ENCODE data around the gene TGIF2.

TGIF2 gene

GRCh38 chr20:36574366-36575135 is 1.2 kb downstream of the TGIF2 start:
- TF ChIP-seq JUND (IDR thresholded peaks at IDR 0.05; ENCODE audit: low read depth): no peak
- in situ Hi-C loops (cut with HindIII; ENCODE audit: low pct_unique_long_range_greater_than_20kb, low sequenced_read_pairs): no loop called here
- peak; percentile 73 to 78 for DNase-seq (ENCODE audit: low read depth in 1 of 2, low spot score in 1 of 2)

- TF ChIP-seq JUND (IDR thresholded peaks at IDR 0.05; ENCODE audit: low read depth): no peak
- in situ Hi-C loops (cut with HindIII; ENCODE audit: low pct_unique_long_range_greater_than_20kb, low sequenced_read_pairs): no loop called here
- DNase-seq (ENCODE audit: low read depth in 1 of 2, low spot score in 1 of 2): no peak
These were observed 2.7 kb downstream of the TGIF2 start for GRCh38 chr20:36576081-36576445.

GRCh38 chr20:36578356-36579041 is 5.1 kb downstream of the TGIF2 start:
- DNase-seq (ENCODE audit: low read depth in 1 of 2, low spot score in 1 of 2): no peak
- in situ Hi-C loops (cut with HindIII; ENCODE audit: low pct_unique_long_range_greater_than_20kb, low sequenced_read_pairs): no loop called here
- no peak for TF ChIP-seq JUND (IDR thresholded peaks at IDR 0.05; ENCODE audit: low read depth)

GRCh38 chr20:36579996-36580545 is 6.7 kb downstream of the TGIF2 start:
- in situ Hi-C loops (cut with HindIII; ENCODE audit: low pct_unique_long_range_greater_than_20kb, low sequenced_read_pairs): no loop called here
- TF ChIP-seq JUND (IDR thresholded peaks at IDR 0.05; ENCODE audit: low read depth): no peak
- DNase-seq (ENCODE audit: low read depth in 1 of 2, low spot score in 1 of 2): peak in 1 of 2 experiments; percentile 40

- in situ Hi-C loops (cut with HindIII; ENCODE audit: low pct_unique_long_range_greater_than_20kb, low sequenced_read_pairs): no loop called here
- no peak for TF ChIP-seq JUND (IDR thresholded peaks at IDR 0.05; ENCODE audit: low read depth)
- DNase-seq (ENCODE audit: low read depth in 1 of 2, low spot score in 1 of 2): no peak
These were observed 8.9 kb downstream of the TGIF2 start for GRCh38 chr20:36582322-36582721.

- TF ChIP-seq JUND (IDR thresholded peaks at IDR 0.05; ENCODE audit: low read depth): no peak
- in situ Hi-C loops (cut with HindIII; ENCODE audit: low pct_unique_long_range_greater_than_20kb, low sequenced_read_pairs): no loop called here
- no peak for DNase-seq (ENCODE audit: low read depth in 1 of 2, low spot score in 1 of 2)
These were observed 9.4 kb downstream of the TGIF2 start for GRCh38 chr20:36582821-36583220.

- TF ChIP-seq JUND (IDR thresholded peaks at IDR 0.05; ENCODE audit: low read depth): no peak
- in situ Hi-C loops (cut with HindIII; ENCODE audit: low pct_unique_long_range_greater_than_20kb, low sequenced_read_pairs): no loop called here
- DNase-seq (ENCODE audit: low read depth in 1 of 2, low spot score in 1 of 2): no peak
These were observed 10.7 kb downstream of the TGIF2 start for GRCh38 chr20:36584018-36584481.

- peak in 1 of 2 experiments; percentile 85 for DNase-seq (ENCODE audit: low read depth in 1 of 2, low spot score in 1 of 2)
- TF ChIP-seq JUND (IDR thresholded peaks at IDR 0.05; ENCODE audit: low read depth): no peak
- in situ Hi-C loops (cut with HindIII; ENCODE audit: low pct_unique_long_range_greater_than_20kb, low sequenced_read_pairs): no loop called here
These were observed 12.2 kb downstream of the TGIF2 start for GRCh38 chr20:36585410-36586125.

GRCh38 chr20:36587388-36588070 is 14.1 kb downstream of the TGIF2 start:
- DNase-seq (ENCODE audit: low read depth in 1 of 2, low spot score in 1 of 2): peak in 1 of 2 experiments; percentile 88
- no peak; the same call in 1 of the 2 replicates for TF ChIP-seq JUND (IDR thresholded peaks at IDR 0.05; ENCODE audit: low read depth)
- in situ Hi-C loops (cut with HindIII; ENCODE audit: low pct_unique_long_range_greater_than_20kb, low sequenced_read_pairs): no loop called here

- no peak for TF ChIP-seq JUND (IDR thresholded peaks at IDR 0.05; ENCODE audit: low read depth)
- DNase-seq (ENCODE audit: low read depth in 1 of 2, low spot score in 1 of 2): no peak
- in situ Hi-C loops (cut with HindIII; ENCODE audit: low pct_unique_long_range_greater_than_20kb, low sequenced_read_pairs): no loop called here
These were observed 17.9 kb downstream of the TGIF2 start for GRCh38 chr20:36591281-36591680.

- in situ Hi-C loops (cut with HindIII; ENCODE audit: low pct_unique_long_range_greater_than_20kb, low sequenced_read_pairs): no loop called here
- no peak for TF ChIP-seq JUND (IDR thresholded peaks at IDR 0.05; ENCODE audit: low read depth)
- DNase-seq (ENCODE audit: low read depth in 1 of 2, low spot score in 1 of 2): peak in 1 of 2 experiments; percentile 73
These were observed 18.7 kb downstream of the TGIF2 start for GRCh38 chr20:36591854-36592641.

Data from T47D (cell line).